ENCODE results near the gene COX4I1.

The COX4I1 gene

GRCh38 chr16:85767531-85767930 lies 32.0 kb upstream of the COX4I1 start:
- no peaks in the 10 kb centered on the region for H3K9me3 ChIP-seq (ENCODE audit: insufficient read depth, low read length)
- no peak overlapping the region for H2AFZ ChIP-seq (ENCODE audit: low read depth, low read length)
- H3K4me2 ChIP-seq (ENCODE audit: low read length), result no peak overlapping the region
- H3K4me3 ChIP-seq (ENCODE audit: low read length), result no peak overlapping the region
- H3K27ac ChIP-seq (ENCODE audit: low read length), result no peak overlapping the region
- H3K27me3 ChIP-seq (ENCODE audit: low read depth, low read length), result 0 out of 2 replicates have a peak, but pooled peaks cover 11% of the 10 kb centered on the region
- no peaks in the 10 kb centered on the region for H3K4me1 ChIP-seq (ENCODE audit: low read length)
- H3K36me3 ChIP-seq (replicated peaks; ENCODE audit: low read depth, low read length), result no peaks in the 10 kb centered on the region
- no peak overlapping the region for H3K9ac ChIP-seq (ENCODE audit: low read length)
- TF ChIP-seq CTCF (IDR thresholded peaks at IDR 0.05; ENCODE audit: low read depth, low read length) (no peak), EZH2phosphoT487 (IDR thresholded peaks at IDR 0.05; ENCODE audit: low read depth) (no peak)
- no peaks in the 10 kb centered on the region for H4K20me1 ChIP-seq (ENCODE audit: insufficient read depth, low read length)
- no peaks in the 10 kb centered on the region for H3K79me2 ChIP-seq (ENCODE audit: low read length)

- no peaks in the 10 kb centered on the region for H4K20me1 ChIP-seq (ENCODE audit: insufficient read depth, low read length)
- TF ChIP-seq EZH2phosphoT487 (IDR thresholded peaks at IDR 0.05; ENCODE audit: low read depth), result no peak
- no peak for TF ChIP-seq CTCF (IDR thresholded peaks at IDR 0.05; ENCODE audit: low read depth, low read length)
- H3K4me1 ChIP-seq (ENCODE audit: low read length), result no peaks in the 10 kb centered on the region
- no peaks in the 10 kb centered on the region for H3K36me3 ChIP-seq (replicated peaks; ENCODE audit: low read depth, low read length)
- H3K79me2 ChIP-seq (ENCODE audit: low read length), result no peaks in the 10 kb centered on the region
- no peak overlapping the region for H2AFZ ChIP-seq (ENCODE audit: low read depth, low read length)
- no peaks in the 10 kb centered on the region for H3K9me3 ChIP-seq (ENCODE audit: insufficient read depth, low read length)
- H3K4me2 ChIP-seq (ENCODE audit: low read length), result no peak overlapping the region
- no peak overlapping the region for H3K4me3 ChIP-seq (ENCODE audit: low read length)
- H3K27ac ChIP-seq (ENCODE audit: low read length), result no peak overlapping the region
- H3K9ac ChIP-seq (ENCODE audit: low read length), result no peak overlapping the region
- H3K27me3 ChIP-seq (ENCODE audit: low read depth, low read length), result 0 out of 2 replicates have a peak, but pooled peaks cover 6% of the 10 kb centered on the region
Measured at GRCh38 chr16:85768199-85768598, 31.3 kb upstream of the COX4I1 start.

GRCh38 chr16:85770741-85771140 lies 28.8 kb upstream of the COX4I1 start:
- Histone ChIP-seq H3K4me2 (ENCODE audit: low read length) (no peak overlapping the region), H3K4me1 (ENCODE audit: low read length) (no peaks in the 10 kb centered on the region), H3K9me3 (ENCODE audit: insufficient read depth, low read length) (no peaks in the 10 kb centered on the region), H2AFZ (ENCODE audit: low read depth, low read length) (no peak overlapping the region), H3K27me3 (ENCODE audit: low read depth, low read length) (no peaks in the 10 kb centered on the region), H4K20me1 (ENCODE audit: insufficient read depth, low read length) (no peaks in the 10 kb centered on the region), H3K9ac (ENCODE audit: low read length) (no peak overlapping the region), H3K36me3 (replicated peaks; ENCODE audit: low read depth, low read length) (no peaks in the 10 kb centered on the region), H3K4me3 (ENCODE audit: low read length) (no peak overlapping the region), H3K27ac (ENCODE audit: low read length) (no peak overlapping the region), H3K79me2 (ENCODE audit: low read length) (no peaks in the 10 kb centered on the region)
- TF ChIP-seq CTCF (IDR thresholded peaks at IDR 0.05; ENCODE audit: low read depth, low read length) (no peak), EZH2phosphoT487 (IDR thresholded peaks at IDR 0.05; ENCODE audit: low read depth) (no peak)

- Histone ChIP-seq H3K4me1 (ENCODE audit: low read length) (no peaks in the 10 kb centered on the region), H3K79me2 (ENCODE audit: low read length) (no peaks in the 10 kb centered on the region), H3K4me3 (ENCODE audit: low read length) (no peak overlapping the region), H4K20me1 (ENCODE audit: insufficient read depth, low read length) (no peaks in the 10 kb centered on the region), H3K27me3 (ENCODE audit: low read depth, low read length) (no peaks in the 10 kb centered on the region), H2AFZ (ENCODE audit: low read depth, low read length) (no peak overlapping the region), H3K4me2 (ENCODE audit: low read length) (no peak overlapping the region), H3K27ac (ENCODE audit: low read length) (no peak overlapping the region), H3K36me3 (replicated peaks; ENCODE audit: low read depth, low read length) (peaks cover 13% of the 10 kb centered on the region), H3K9ac (ENCODE audit: low read length) (no peak overlapping the region), H3K9me3 (ENCODE audit: insufficient read depth, low read length) (no peaks in the 10 kb centered on the region)
- TF ChIP-seq EZH2phosphoT487 (IDR thresholded peaks at IDR 0.05; ENCODE audit: low read depth), result no peak
- no peak for TF ChIP-seq CTCF (IDR thresholded peaks at IDR 0.05; ENCODE audit: low read depth, low read length)
Measured at GRCh38 chr16:85773044-85773443, 26.5 kb upstream of the COX4I1 start.
